Upper lobe of left lung (tissue), 6 donors: ENCODE results near the gene FXYD1. TPM values are rescaled to one million over a fixed set of nuclear protein-coding genes. Genes with fewer than 3 reads are reported as not detected.

Experiments used
- ATAC-seq, 2 donors: fragments of 200-7000 bp; cut with Tn5 transposase; one replicate each; pipeline ENCODE4 v1.9.1; 2022; ENCODE audit warnings: mild to moderate bottlenecking in 2 of 2, moderate library complexity in 2 of 2; ENCODE audit not compliant: low FRiP score in 2 of 2
- DNase-seq, 2 donors: peaks; one replicate each; pipeline ENCODE4 v3.0.0-alpha.2; 2019 to 2020
- H3K27ac ChIP-seq, 4 donors: fragments of 200-600 bp; sonication (generic); one replicate each; pipeline ENCODE4 v1.5.1; 2016 to 2019
- H3K27me3 ChIP-seq, 4 donors: fragments of 200-600 bp; sonication (generic); one replicate each; pipeline ENCODE4 v1.5.1; 2017 to 2019
- H3K36me3 ChIP-seq, 4 donors: fragments of 200-600 bp; sonication (generic); one replicate each; pipeline ENCODE4 v1.5.1; 2016 to 2019
- H3K4me1 ChIP-seq, 4 donors: fragments of 200-600 bp; sonication (generic); one replicate each; pipeline ENCODE4 v1.5.1; 2018 to 2019
- H3K4me3 ChIP-seq, 4 donors: fragments of 200-600 bp; sonication (generic); one replicate each; pipeline ENCODE4 v1.5.1; 2017 to 2019; ENCODE audit warnings: mild to moderate bottlenecking in 2 of 4, moderate library complexity in 1 of 4
- H3K9me3 ChIP-seq, 4 donors: fragments of 200-600 bp; sonication (generic); one replicate each; pipeline ENCODE4 v1.5.1; 2018 to 2019
- EP300 ChIP-seq, 4 donors: sonication (generic); formaldehyde crosslinking; IDR thresholded peaks; one replicate each; pipeline ENCODE4 v1.5.1; 2017; ENCODE audit warnings: antibody characterized with exemption in 4 of 4, control low read depth in 2 of 4
- POLR2A ChIP-seq, 4 donors: fragments of 450-650 bp; IDR thresholded peaks; one replicate each; pipeline ENCODE4 v1.5.1; 2016 to 2017; ENCODE audit warnings: antibody characterized with exemption in 4 of 4, mild to moderate bottlenecking in 2 of 4
- POLR2AphosphoS5 ChIP-seq, 2 donors: sonication (generic); formaldehyde crosslinking; IDR thresholded peaks; one replicate each; pipeline ENCODE4 v1.5.1; 2017; ENCODE audit warnings: antibody characterized with exemption in 2 of 2
- WGBS, 2 donors: methylation state at CpG; one replicate each; pipeline ENCODE4 v1.1.5; 2017 to 2018; 5-methylcytosine and 5-hydroxymethylcytosine counted together
- total RNA-seq, 6 donors: library from RNA; depleted of rRNA in 4 of 6; stranded (reverse); fragments of >200 nt in 4 of 6; gene quantifications; one replicate each; pipeline versions ENCODE4 v1.1.0 to v1.2.1, GENCODE V29; 2016 to 2021
- TF ChIP-seq, protein P1 (sequence below), 6 experiments: fragments of 450-650 bp in 4 of 6; fragments of 200-600 bp in 2 of 6; sonication (generic) in 2 of 6; IDR thresholded peaks; one replicate each; pipeline ENCODE4 v1.5.1; 2016 to 2019; ENCODE audit warnings: antibody characterized with exemption in 6 of 6
- donor health status: DM: no; HTN: no; CAD: no; lungs with moderate emphysema.
- donor health status: DM: no; HTN: yes; CAD: no; lungs with severe emphysema.

The FXYD1 gene
- total RNA-seq, 6 donors from 2014 or later = 3.8 to 64.9 (median 25.2) TPM

DNA sequence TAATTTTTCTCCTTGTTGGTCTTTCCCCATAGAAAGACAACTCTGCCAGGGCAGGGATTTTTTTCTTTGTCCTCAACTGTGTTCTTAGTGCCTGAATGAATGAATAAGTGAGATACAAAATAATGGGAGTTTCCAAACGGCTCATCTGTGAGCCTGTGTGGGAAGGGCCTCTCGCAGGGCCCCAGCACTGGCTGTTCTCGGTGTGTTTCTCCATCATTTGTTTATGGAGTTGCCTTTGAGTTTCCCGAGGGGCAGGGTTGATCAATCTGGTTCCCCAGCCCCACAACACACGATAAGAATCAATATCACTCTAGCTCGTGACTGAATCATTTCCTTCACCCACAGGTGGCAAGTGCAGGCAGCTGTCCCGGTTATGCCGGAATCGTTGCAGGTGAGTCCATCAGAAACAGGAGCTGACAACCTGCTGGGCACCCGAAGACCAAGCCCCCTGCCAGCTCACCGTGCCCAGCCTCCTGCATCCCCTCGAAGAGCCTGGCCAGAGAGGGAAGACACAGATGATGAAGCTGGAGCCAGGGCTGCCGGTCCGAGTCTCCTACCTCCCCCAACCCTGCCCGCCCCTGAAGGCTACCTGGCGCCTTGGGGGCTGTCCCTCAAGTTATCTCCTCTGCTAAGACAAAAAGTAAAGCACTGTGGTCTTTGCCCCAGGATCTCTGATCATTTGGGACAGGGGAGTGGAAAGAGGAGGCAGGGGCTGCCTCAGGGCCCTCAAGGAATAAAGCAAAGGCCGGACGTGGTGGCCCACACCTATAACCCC, 30.8 kb downstream of the FXYD1 start:
- ATAC-seq = no peak
- no peaks in the 10 kb centered on the region for H3K27me3 ChIP-seq
- peaks cover 8 to 23% (median 16%) of the 10 kb centered on the region in 4 donors for H3K9me3 ChIP-seq
- peaks cover 12 to 49% (median 35%) of the 10 kb centered on the region in 4 donors for H3K36me3 ChIP-seq
- H3K4me3 ChIP-seq = no peak overlapping the region
- WGBS, 2 donors = 84 to 88% methylated on average over 15 to 18 of the region's 18 CpGs
- TF ChIP-seq, protein P1, sequence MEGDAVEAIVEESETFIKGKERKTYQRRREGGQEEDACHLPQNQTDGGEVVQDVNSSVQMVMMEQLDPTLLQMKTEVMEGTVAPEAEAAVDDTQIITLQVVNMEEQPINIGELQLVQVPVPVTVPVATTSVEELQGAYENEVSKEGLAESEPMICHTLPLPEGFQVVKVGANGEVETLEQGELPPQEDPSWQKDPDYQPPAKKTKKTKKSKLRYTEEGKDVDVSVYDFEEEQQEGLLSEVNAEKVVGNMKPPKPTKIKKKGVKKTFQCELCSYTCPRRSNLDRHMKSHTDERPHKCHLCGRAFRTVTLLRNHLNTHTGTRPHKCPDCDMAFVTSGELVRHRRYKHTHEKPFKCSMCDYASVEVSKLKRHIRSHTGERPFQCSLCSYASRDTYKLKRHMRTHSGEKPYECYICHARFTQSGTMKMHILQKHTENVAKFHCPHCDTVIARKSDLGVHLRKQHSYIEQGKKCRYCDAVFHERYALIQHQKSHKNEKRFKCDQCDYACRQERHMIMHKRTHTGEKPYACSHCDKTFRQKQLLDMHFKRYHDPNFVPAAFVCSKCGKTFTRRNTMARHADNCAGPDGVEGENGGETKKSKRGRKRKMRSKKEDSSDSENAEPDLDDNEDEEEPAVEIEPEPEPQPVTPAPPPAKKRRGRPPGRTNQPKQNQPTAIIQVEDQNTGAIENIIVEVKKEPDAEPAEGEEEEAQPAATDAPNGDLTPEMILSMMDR (IDR thresholded peaks at IDR 0.05) = no peak
- TF ChIP-seq EP300 (IDR thresholded peaks at IDR 0.05) = no peak
- no peak for TF ChIP-seq POLR2AphosphoS5 (IDR thresholded peaks at IDR 0.05)
- no peak for TF ChIP-seq POLR2A (IDR thresholded peaks at IDR 0.05)
- H3K4me1 ChIP-seq = peaks cover 0 to 7% (median 3%) of the 10 kb centered on the region in 4 donors
- H3K27ac ChIP-seq = no peak overlapping the region
- peak in 1 of 2 donors; percentile 37 for DNase-seq

DNA sequence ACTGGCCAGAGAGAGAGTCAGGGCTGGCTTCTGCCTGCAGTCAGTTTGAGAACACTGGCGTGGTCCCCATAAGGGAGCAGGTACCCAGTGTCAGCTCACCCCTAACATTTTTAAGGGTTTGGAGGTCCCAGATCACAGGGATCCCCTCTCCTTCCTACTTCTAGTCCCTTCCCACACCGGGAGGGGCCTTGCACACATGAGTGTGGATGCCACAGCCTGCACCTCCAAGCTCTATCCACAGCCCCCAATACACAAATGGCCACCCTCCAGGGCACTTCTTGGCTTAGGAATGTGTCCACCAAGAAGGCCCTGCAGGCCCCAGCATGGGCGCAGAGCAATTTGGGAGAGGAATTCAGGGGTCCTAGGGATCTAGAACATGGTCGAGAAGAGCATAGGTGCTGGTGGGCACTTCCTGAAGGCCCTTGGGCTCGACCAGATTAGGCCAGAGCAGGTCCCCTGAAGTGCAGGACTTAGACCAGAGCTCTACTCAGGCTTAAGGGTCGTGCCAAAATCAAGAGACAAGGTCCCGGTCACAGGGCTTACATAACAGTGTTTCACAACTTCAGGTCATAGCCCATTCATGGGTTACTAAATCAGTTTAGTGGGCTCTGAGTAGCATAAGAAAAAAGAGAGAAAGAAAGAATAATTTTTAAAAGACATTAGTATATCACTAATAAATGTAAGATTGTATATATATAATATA, 31.9 kb downstream of the FXYD1 start:
- no peak overlapping the region for H3K4me3 ChIP-seq
- H3K27me3 ChIP-seq = no peaks in the 10 kb centered on the region
- 65 to 90% methylated on average over 4 to 5 of the region's 7 CpGs for WGBS, 2 donors
- no peak for DNase-seq
- H3K36me3 ChIP-seq = peaks cover 9 to 38% (median 26%) of the 10 kb centered on the region in 4 donors
- peak in 1 of 2 donors; percentile 56 for ATAC-seq
- no peak for TF ChIP-seq POLR2A (IDR thresholded peaks at IDR 0.05)
- no peak for TF ChIP-seq EP300 (IDR thresholded peaks at IDR 0.05)
- TF ChIP-seq POLR2AphosphoS5 (IDR thresholded peaks at IDR 0.05) = no peak
- TF ChIP-seq, protein P1 (IDR thresholded peaks at IDR 0.05) = no peak
- H3K4me1 ChIP-seq = peaks cover 0 to 7% (median 3%) of the 10 kb centered on the region in 4 donors
- no peak overlapping the region for H3K27ac ChIP-seq
- peaks cover 8 to 13% (median 11%) of the 10 kb centered on the region in 4 donors for H3K9me3 ChIP-seq

DNA sequence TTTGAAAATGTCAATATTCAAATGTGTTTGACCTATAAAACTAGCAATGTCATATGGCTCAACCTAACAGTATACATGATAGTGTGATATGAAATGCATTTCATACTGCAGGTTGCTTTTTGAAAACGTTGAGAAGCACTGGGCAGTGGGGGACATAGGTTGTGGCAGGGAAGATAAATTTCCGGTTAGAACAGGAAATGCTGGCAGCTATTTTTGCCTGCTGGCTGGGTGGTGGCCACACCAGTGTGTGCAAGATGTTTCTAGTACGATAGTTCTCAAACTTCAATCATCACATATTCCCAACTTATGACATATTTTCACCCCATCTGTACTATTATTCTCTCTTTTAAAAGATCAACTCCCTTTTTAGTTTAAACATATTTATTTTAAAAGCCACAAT, 33.1 kb downstream of the FXYD1 start:
- Histone ChIP-seq H3K36me3 (peaks cover 0 to 26% (median 13%) of the 10 kb centered on the region in 4 donors), H3K4me1 (peaks cover 6 to 10% (median 8%) of the 10 kb centered on the region in 4 donors), H3K27me3 (no peaks in the 10 kb centered on the region), H3K27ac (peak overlapping the region in 1 of 4 donors; percentile 61), H3K4me3 (no peak overlapping the region), H3K9me3 (peaks cover 0 to 1% (median under 1%) of the 10 kb centered on the region in 4 donors)
- ATAC-seq = no peak
- TF ChIP-seq POLR2A (IDR thresholded peaks at IDR 0.05) (no peak), POLR2AphosphoS5 (IDR thresholded peaks at IDR 0.05) (no peak), EP300 (IDR thresholded peaks at IDR 0.05) (no peak)
- TF ChIP-seq, protein P1 (IDR thresholded peaks at IDR 0.05) = no peak
- DNase-seq = no peak
- WGBS, 2 donors = 33 to 34% methylated on average over 3 of the region's 3 CpGs

DNA sequence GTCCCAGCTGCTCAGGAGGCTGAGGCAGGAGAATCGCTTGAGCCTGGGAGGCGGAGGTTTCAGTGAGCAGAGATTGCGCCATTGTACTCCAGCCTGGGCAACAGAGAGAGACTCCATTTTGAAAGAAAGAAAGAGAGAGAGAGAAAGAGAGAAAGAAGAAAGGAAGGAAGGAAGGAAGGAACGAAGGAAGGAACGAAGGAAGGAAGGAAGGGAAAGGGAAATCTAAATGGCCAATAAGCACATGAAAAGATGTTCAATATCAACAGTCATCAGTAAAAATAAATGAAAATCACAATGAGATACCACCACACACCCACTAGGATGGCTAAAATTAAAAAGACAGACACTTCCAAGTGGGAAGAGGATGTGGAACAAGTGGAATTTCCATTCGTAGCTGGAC, 35.6 kb downstream of the FXYD1 start:
- 75 to 93% methylated on average over 5 to 6 of the region's 6 CpGs for WGBS, 2 donors
- DNase-seq (no peak), ATAC-seq (no peak)
- no peaks in the 10 kb centered on the region for H3K27me3 ChIP-seq
- H3K27ac ChIP-seq = no peak overlapping the region
- peaks cover 6 to 10% (median 8%) of the 10 kb centered on the region in 4 donors for H3K4me1 ChIP-seq
- H3K9me3 ChIP-seq = no peaks in the 10 kb centered on the region
- no peak overlapping the region for H3K4me3 ChIP-seq
- TF ChIP-seq EP300 (IDR thresholded peaks at IDR 0.05) = no peak
- no peak for TF ChIP-seq POLR2AphosphoS5 (IDR thresholded peaks at IDR 0.05)
- TF ChIP-seq POLR2A (IDR thresholded peaks at IDR 0.05) = no peak
- TF ChIP-seq, protein P1 (IDR thresholded peaks at IDR 0.05) = no peak
- H3K36me3 ChIP-seq = peaks cover 0 to 12% (median 3%) of the 10 kb centered on the region in 4 donors
